Stomach (tissue), 9 donors: ENCODE results near the gene CCDC180. TPM values are rescaled to one million over a fixed set of nuclear protein-coding genes. Genes with fewer than 3 reads are reported as not detected.
"Not testable (repeated sequence)": the region's sequence is repeated elsewhere in the genome, so short reads cannot be mapped to it uniquely, and the experiment has no call there.

ENCODE experiments used
- DNase-seq, 2 donors: peaks; one replicate each; pipeline versions ENCODE4 v3.0.0 to v3.0.0-alpha.2; 2013 to 2019
- H3K27ac ChIP-seq, 5 donors: fragments of 200-600 bp in 4 of 5; sonication (generic) in 4 of 5; one replicate each; pipeline ENCODE4 v1.5.1; 2013 to 2019; ENCODE audit warnings: mild to moderate bottlenecking in 1 of 5, moderate library complexity in 1 of 5
- H3K27me3 ChIP-seq, 3 donors: fragments of 200-600 bp; sonication (generic); one replicate each; pipeline ENCODE4 v1.5.1; 2017 to 2019; ENCODE audit warnings: mixed run types in 1 of 3
- H3K36me3 ChIP-seq, 4 donors: fragments of 200-600 bp; sonication (generic); 1 replicate in 3 of 4; 2 replicates in 1 of 4; pipeline ENCODE4 v1.5.1; 2016 to 2019
- H3K4me1 ChIP-seq, 4 donors: fragments of 200-600 bp; sonication (generic); one replicate each; pipeline ENCODE4 v1.5.1; 2016 to 2019
- H3K4me3 ChIP-seq, 4 donors: fragments of 200-600 bp; sonication (generic) in 3 of 4; one replicate each; pipeline ENCODE4 v1.5.1; 2016 to 2019; ENCODE audit warnings: mild to moderate bottlenecking in 1 of 4
- H3K9me3 ChIP-seq, 4 donors: fragments of 200-600 bp; sonication (generic); one replicate each; pipeline ENCODE4 v1.5.1; 2016 to 2019
- EP300 ChIP-seq: sonication (generic); formaldehyde crosslinking; IDR thresholded peaks from one replicate; pipeline ENCODE4 v1.6.1; 2017; ENCODE audit warnings: antibody characterized with exemption
- POLR2A ChIP-seq, 4 donors: fragments of 450-650 bp; IDR thresholded peaks; one replicate each; pipeline ENCODE4 v1.6.1; 2016; ENCODE audit warnings: antibody characterized with exemption in 4 of 4, control low read depth in 2 of 4, mild to moderate bottlenecking in 1 of 4, moderate library complexity in 1 of 4
- POLR2AphosphoS5 ChIP-seq, 3 donors: sonication (generic); formaldehyde crosslinking; IDR thresholded peaks; one replicate each; pipeline ENCODE4 v1.6.1; 2016; ENCODE audit warnings: antibody characterized with exemption in 3 of 3
- WGBS, 5 donors: extraction: QIAGEN DNeasy Blood & Tissue Kit in 3 of 5; methylation state at CpG; one replicate each; pipeline versions ENCODE4 v1.1.5 to v1.1.7; 2013 to 2018; 5-methylcytosine and 5-hydroxymethylcytosine counted together
- intact Hi-C: fragments of 100-400 bp; cut with DNase I; formaldehyde crosslinking; loops from one replicate; pipeline ENCODE4 v1.15.1; 2023; ENCODE audit warnings: low total_unique reads
- polyA plus RNA-seq, 3 donors: library from polyadenylated mRNA; stranded (reverse); fragments of 200-250 nt; gene quantifications; one replicate each; pipeline ENCODE4 v1.2.3, GENCODE V29; 2013
- total RNA-seq, 5 donors: library from RNA; depleted of rRNA; stranded (reverse); fragments of >200 nt; gene quantifications; one replicate each; pipeline versions ENCODE4 v1.1.0 to v1.2.3, GENCODE V29; 2014 to 2016
- TF ChIP-seq, protein P1 (sequence below), 7 experiments: fragments of 450-650 bp in 4 of 7; fragments of 200-600 bp in 3 of 7; sonication (generic) in 3 of 7; IDR thresholded peaks; one replicate each; pipeline ENCODE4 v1.5.1; 2016 to 2019; ENCODE audit warnings: antibody characterized with exemption in 7 of 7, control low read depth in 2 of 7, mild to moderate bottlenecking in 1 of 7
- donor health status: healthy with polysubstance abuse.
- donor health status: Bipolar disorder and iron deficiency.
- donor health status: healthy.

CCDC180 gene
- total and polyA plus RNA-seq, 8 donors: 1.7 to 16.5 (median 6.0) TPM

GRCh38 chr9:97321691-97322090, 14.2 kb downstream of the CCDC180 start:
- 49 to 77% (median 74%) methylated on average over 4 of the region's 4 CpGs for WGBS, 5 donors
- Histone ChIP-seq H3K36me3 (peaks cover 9 to 99% (median 78%) of the 10 kb centered on the region in 4 donors), H3K9me3 (no peaks in the 10 kb centered on the region), H3K27me3 (no peaks in the 10 kb centered on the region), H3K4me3 (no peak overlapping the region), H3K4me1 (no peaks in the 10 kb centered on the region), H3K27ac (no peak overlapping the region)
- no peak for TF ChIP-seq POLR2A (IDR thresholded peaks at IDR 0.05)
- TF ChIP-seq, protein P1, sequence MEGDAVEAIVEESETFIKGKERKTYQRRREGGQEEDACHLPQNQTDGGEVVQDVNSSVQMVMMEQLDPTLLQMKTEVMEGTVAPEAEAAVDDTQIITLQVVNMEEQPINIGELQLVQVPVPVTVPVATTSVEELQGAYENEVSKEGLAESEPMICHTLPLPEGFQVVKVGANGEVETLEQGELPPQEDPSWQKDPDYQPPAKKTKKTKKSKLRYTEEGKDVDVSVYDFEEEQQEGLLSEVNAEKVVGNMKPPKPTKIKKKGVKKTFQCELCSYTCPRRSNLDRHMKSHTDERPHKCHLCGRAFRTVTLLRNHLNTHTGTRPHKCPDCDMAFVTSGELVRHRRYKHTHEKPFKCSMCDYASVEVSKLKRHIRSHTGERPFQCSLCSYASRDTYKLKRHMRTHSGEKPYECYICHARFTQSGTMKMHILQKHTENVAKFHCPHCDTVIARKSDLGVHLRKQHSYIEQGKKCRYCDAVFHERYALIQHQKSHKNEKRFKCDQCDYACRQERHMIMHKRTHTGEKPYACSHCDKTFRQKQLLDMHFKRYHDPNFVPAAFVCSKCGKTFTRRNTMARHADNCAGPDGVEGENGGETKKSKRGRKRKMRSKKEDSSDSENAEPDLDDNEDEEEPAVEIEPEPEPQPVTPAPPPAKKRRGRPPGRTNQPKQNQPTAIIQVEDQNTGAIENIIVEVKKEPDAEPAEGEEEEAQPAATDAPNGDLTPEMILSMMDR (IDR thresholded peaks at IDR 0.05): no peak
- TF ChIP-seq EP300: no peak
- no peak for TF ChIP-seq POLR2AphosphoS5 (IDR thresholded peaks at IDR 0.05)
- peak in 1 of 2 donors; percentile 23 for DNase-seq
- intact Hi-C loops: no loop called here

- DNase-seq: no peak
- Histone ChIP-seq H3K27me3 (no peaks in the 10 kb centered on the region), H3K4me1 (no peaks in the 10 kb centered on the region), H3K36me3 (peaks cover 9 to 99% (median 76%) of the 10 kb centered on the region in 4 donors), H3K4me3 (no peak overlapping the region), H3K9me3 (no peaks in the 10 kb centered on the region), H3K27ac (no peak overlapping the region)
- 77 to 91% (median 88%) methylated on average over 1 of the region's 1 CpG for WGBS, 5 donors
- no peak for TF ChIP-seq POLR2A (IDR thresholded peaks at IDR 0.05)
- intact Hi-C loops: no loop called here
These were observed 14.6 kb downstream of the CCDC180 start for GRCh38 chr9:97322105-97322504.

DNA sequence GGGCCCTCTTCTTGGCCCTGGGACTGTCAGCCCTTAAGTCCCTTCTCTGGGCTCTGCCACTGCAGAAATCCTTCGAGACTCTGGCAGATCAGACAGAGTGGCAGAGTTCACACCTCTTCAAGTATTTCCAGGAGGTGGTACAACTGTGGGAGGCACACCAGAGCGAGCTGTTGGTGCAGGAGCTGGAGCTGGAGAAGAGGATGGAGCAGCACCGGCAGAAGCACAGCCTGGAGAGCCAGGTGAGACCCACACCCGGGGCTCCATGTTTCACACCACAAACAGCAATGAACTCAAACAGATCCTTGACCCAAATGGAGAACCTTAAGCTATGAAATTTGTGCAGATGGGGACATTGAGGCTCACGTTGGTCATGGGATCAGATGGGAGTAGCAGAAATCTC, 17.5 kb downstream of the CCDC180 start:
- DNase-seq: no peak
- intact Hi-C loops: no loop called here
- no peaks in the 10 kb centered on the region for H3K27me3 ChIP-seq
- 88 to 94% (median 90%) methylated on average over 5 of the region's 5 CpGs for WGBS, 5 donors
- no peaks in the 10 kb centered on the region for H3K4me1 ChIP-seq
- H3K4me3 ChIP-seq: no peak overlapping the region
- H3K27ac ChIP-seq: no peak overlapping the region
- peaks cover 12 to 99% (median 77%) of the 10 kb centered on the region in 4 donors for H3K36me3 ChIP-seq
- H3K9me3 ChIP-seq: no peaks in the 10 kb centered on the region
- TF ChIP-seq, protein P1 (IDR thresholded peaks at IDR 0.05): no peak

DNA sequence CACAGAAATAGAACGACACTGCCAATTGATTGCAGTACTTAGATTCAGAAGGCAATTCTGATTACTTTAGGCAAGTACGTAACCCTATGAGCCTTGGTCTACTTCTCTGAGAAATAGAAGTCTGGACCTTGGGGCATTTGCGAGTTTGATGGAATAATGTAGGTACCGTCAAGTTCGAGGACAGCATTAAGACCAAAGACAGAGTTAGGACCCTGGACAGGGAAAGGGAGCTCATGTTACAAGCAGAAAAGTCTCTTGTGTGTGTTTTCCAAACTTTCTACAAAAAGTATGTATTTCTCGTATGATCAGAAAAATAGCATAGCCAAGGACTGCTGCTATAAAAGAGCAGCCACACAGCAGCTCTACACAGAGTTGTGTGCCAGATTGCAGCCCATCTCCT, 20.1 kb downstream of the CCDC180 start:
- Histone ChIP-seq H3K36me3 (peaks cover 10 to 96% (median 74%) of the 10 kb centered on the region in 4 donors), H3K27ac (no peak overlapping the region), H3K27me3 (no peaks in the 10 kb centered on the region), H3K4me1 (no peaks in the 10 kb centered on the region), H3K4me3 (no peak overlapping the region), H3K9me3 (peaks cover 0 to 7% (median under 1%) of the 10 kb centered on the region in 4 donors)
- TF ChIP-seq POLR2AphosphoS5 (IDR thresholded peaks at IDR 0.05): no peak
- TF ChIP-seq, protein P1 (IDR thresholded peaks at IDR 0.05): no peak
- TF ChIP-seq POLR2A (IDR thresholded peaks at IDR 0.05): no peak
- no peak for TF ChIP-seq EP300
- intact Hi-C loops: no loop called here
- DNase-seq: no peak
- 85 to 98% (median 94%) methylated on average over 6 of the region's 6 CpGs for WGBS, 5 donors

GRCh38 chr9:97332993-97333392, 25.5 kb downstream of the CCDC180 start:
- no peak overlapping the region for H3K27ac ChIP-seq
- H3K36me3 ChIP-seq: peaks cover 0 to 72% (median 31%) of the 10 kb centered on the region in 4 donors
- DNase-seq: no peak
- 94 to 99% (median 97%) methylated on average over 3 of the region's 3 CpGs for WGBS, 5 donors
- TF ChIP-seq POLR2AphosphoS5 (IDR thresholded peaks at IDR 0.05): no peak
- peaks cover 0 to 22% (median 6%) of the 10 kb centered on the region in 4 donors for H3K9me3 ChIP-seq
- H3K4me1 ChIP-seq: no peaks in the 10 kb centered on the region
- intact Hi-C loops: no loop called here
- no peaks in the 10 kb centered on the region for H3K27me3 ChIP-seq
- H3K4me3 ChIP-seq: no peak overlapping the region

DNA sequence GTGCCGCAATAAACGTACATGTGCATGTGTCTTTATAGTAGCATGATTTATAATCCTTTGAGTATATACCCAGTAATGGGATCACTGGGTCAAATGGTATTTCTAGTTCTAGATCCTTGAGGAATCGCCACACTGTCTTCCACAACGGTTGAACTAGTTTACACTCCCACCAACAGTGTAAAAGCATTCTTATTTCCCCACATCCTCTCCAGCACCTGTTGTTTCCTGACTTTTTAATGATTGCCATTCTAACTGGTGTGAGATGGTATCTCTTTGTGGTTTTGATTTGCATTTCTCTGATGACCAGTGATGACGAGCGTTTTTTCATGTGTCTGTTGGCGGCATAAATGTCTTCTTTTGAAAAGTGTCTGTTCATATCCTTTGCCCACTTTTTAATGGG, 28.2 kb downstream of the CCDC180 start:
- H3K36me3 ChIP-seq: peaks cover 0 to 58% (median 17%) of the 10 kb centered on the region in 4 donors
- H3K27me3 ChIP-seq, H3K4me3 ChIP-seq, DNase-seq, intact Hi-C loops, H3K4me1 ChIP-seq, H3K27ac ChIP-seq: not testable (repeated sequence)
- WGBS, 5 donors: 93 to 99% (median 97%) methylated on average over 7 of the region's 7 CpGs
- H3K9me3 ChIP-seq: peaks cover 0 to 22% (median 6%) of the 10 kb centered on the region in 4 donors
